ENCODE data around the gene CXCL12.

Gene CXCL12

GRCh38 chr10:44330431-44330830 lies 54.5 kb downstream of the CXCL12 start:
- TF ChIP-seq CTCF (conservative IDR thresholded peaks at IDR 0.05) (no peak), ZFX (IDR thresholded peaks at IDR 0.05) (no peak)
- no peak overlapping the region for H3K27ac ChIP-seq

GRCh38 chr10:44327461-44327860 lies 57.4 kb downstream of the CXCL12 start:
- TF ChIP-seq ZFX (IDR thresholded peaks at IDR 0.05) (no peak), CTCF (conservative IDR thresholded peaks at IDR 0.05) (no peak)
- H3K27ac ChIP-seq = no peak overlapping the region
